ENCODE data around the gene KCNIP4. TPM values are rescaled to one million over a fixed set of nuclear protein-coding genes. Genes with fewer than 3 reads are reported as not detected.

The KCNIP4 gene
- total and polyA plus RNA-seq, 8 donors: 0.05 TPM; not detected in 7

DNA sequence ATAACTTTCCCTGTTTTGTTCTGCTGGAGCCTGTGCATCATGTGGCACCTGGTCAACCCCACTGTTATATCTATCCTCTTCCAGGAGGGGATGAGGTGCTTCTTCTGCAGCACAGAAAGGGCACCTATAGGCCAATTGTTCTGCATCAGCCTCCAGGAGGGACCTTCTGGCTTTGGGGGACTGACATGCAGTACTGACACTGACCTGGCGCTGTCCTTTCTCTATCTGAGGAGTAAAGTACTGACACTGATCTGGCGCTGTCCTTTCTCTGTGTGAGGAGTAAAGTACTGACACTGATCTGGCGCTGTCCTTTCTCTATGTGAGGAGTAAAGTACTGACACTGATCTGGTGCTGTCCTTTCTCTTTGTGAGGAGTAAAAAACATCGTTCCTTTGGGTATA lies 749.9 kb downstream of the KCNIP4 start:
- Histone ChIP-seq H3K4me3 (no peak overlapping the region), H3K9me3 (no peaks in the 10 kb centered on the region), H3K4me1 (no peaks in the 10 kb centered on the region), H3K27ac (no peak overlapping the region), H3K36me3 (no peaks in the 10 kb centered on the region), H3K27me3 (no peaks in the 10 kb centered on the region)
- intact Hi-C loops (cut with DNase I): no loop called here
- WGBS, 2 donors: 85 to 89% methylated on average over 4 of the region's 4 CpGs
- no peak for DNase-seq
- no peak for ATAC-seq
- TF ChIP-seq, protein P1, sequence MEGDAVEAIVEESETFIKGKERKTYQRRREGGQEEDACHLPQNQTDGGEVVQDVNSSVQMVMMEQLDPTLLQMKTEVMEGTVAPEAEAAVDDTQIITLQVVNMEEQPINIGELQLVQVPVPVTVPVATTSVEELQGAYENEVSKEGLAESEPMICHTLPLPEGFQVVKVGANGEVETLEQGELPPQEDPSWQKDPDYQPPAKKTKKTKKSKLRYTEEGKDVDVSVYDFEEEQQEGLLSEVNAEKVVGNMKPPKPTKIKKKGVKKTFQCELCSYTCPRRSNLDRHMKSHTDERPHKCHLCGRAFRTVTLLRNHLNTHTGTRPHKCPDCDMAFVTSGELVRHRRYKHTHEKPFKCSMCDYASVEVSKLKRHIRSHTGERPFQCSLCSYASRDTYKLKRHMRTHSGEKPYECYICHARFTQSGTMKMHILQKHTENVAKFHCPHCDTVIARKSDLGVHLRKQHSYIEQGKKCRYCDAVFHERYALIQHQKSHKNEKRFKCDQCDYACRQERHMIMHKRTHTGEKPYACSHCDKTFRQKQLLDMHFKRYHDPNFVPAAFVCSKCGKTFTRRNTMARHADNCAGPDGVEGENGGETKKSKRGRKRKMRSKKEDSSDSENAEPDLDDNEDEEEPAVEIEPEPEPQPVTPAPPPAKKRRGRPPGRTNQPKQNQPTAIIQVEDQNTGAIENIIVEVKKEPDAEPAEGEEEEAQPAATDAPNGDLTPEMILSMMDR (IDR thresholded peaks at IDR 0.05): no peak
- no peak for FAIRE-seq

DNA sequence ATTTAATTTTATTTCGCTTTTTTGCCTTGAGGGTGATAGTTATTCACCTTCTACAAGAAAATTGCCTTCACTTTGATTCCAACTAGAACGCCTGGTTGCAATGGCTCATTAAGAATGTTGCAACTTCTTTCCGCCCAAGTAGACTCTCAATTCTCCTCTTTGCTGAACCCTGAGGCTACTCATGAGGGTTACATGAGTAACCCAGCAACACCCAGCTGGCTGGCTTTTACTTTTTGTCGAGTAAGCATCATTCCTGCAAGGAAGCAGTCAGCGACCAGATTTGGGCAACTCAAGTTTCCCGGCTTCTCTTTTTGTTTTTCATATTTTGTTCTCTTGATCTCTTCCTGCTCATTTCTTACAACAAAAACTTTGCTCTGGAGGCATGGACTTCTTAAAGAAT lies 752.9 kb downstream of the KCNIP4 start:
- TF ChIP-seq, protein P1 (IDR thresholded peaks at IDR 0.05): no peak
- H3K27ac ChIP-seq: no peak overlapping the region
- no peaks in the 10 kb centered on the region for H3K9me3 ChIP-seq
- no peak for FAIRE-seq
- H3K36me3 ChIP-seq: no peaks in the 10 kb centered on the region
- DNase-seq: no peak
- no peaks in the 10 kb centered on the region for H3K27me3 ChIP-seq
- WGBS, 2 donors: 75 to 82% methylated on average over 6 of the region's 6 CpGs
- no peak for ATAC-seq
- intact Hi-C loops (cut with DNase I): no loop called here
- H3K4me3 ChIP-seq: no peak overlapping the region
- H3K4me1 ChIP-seq: no peaks in the 10 kb centered on the region

DNA sequence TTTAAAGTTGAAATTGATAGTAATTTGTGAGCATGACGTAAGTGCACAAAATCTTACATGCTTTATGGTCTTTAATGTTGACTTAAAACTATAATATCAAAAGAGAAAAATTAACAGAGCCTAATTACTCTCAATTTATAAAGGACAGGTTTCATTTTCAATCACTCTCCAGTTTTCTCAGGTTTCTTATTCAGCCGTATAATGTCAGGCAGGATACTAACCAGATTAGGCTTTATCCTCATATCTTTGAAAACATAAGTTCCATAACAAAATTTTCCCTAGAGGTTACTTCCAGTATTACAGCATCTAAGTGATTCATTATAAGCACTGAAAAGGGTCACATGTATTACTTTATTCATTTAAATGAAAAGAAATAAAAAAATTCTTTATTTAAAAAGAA lies 756.2 kb downstream of the KCNIP4 start:
- H3K27me3 ChIP-seq: no peaks in the 10 kb centered on the region
- H3K4me1 ChIP-seq: no peaks in the 10 kb centered on the region
- FAIRE-seq: no peak

DNA sequence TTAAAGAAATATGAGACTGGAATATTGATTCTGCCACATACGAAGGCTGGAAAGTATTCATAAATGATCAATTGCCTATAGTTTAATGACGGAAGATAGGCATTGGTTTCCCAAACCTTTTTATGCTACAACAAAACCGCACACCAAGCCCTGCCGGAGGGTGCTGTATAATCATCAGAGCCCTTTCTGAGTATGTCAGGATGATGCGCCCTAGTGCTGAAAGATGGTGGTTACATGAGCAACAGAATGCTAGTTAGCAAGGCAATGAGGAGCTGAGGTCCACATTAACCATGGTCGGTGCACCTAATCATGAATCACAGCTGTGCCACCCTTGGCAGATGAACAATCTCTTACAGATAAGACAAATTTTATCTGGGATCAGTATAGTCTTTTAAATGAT lies 757.3 kb downstream of the KCNIP4 start:
- ATAC-seq: no peak
- Histone ChIP-seq H3K27ac (no peak overlapping the region), H3K36me3 (no peaks in the 10 kb centered on the region), H3K4me3 (no peak overlapping the region), H3K9me3 (no peaks in the 10 kb centered on the region), H3K27me3 (no peaks in the 10 kb centered on the region), H3K4me1 (no peaks in the 10 kb centered on the region)
- intact Hi-C loops (cut with DNase I): no loop called here
- WGBS, 2 donors: 62 to 76% methylated on average over 6 of the region's 6 CpGs
- no peak for FAIRE-seq
- no peak for DNase-seq
- TF ChIP-seq, protein P1 (IDR thresholded peaks at IDR 0.05): no peak

More for the DNA sequence above, 756.2 kb downstream of the KCNIP4 start:
- intact Hi-C loops (cut with DNase I): no loop called here
- DNase-seq (no peak), ATAC-seq (no peak)
- no peak overlapping the region for H3K4me3 ChIP-seq
- H3K36me3 ChIP-seq: no peaks in the 10 kb centered on the region
- no peaks in the 10 kb centered on the region for H3K9me3 ChIP-seq
- TF ChIP-seq, protein P1 (IDR thresholded peaks at IDR 0.05): no peak
- 81 to 84% methylated on average over 2 of the region's 2 CpGs for WGBS, 2 donors
- H3K27ac ChIP-seq: no peak overlapping the region

DNA sequence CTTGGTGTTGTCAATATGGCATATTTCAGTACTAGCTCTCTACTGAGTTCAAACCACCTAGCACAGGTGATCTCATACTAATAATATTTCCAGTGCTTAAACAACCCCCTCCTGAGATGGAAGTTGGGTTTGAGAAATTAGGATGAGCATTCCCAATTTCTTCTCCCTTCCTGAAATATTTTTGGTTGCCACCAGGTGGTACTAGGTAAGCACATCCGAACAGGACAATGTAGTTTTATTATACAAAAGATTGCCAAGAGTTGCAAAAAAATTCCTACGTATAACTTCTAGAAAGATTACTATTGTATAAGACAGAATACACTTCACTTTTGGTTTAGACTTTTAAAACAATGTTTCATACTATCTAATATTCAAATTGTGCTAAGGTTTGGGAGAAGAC lies 763.8 kb downstream of the KCNIP4 start:
- 35 to 38% methylated on average over 2 of the region's 2 CpGs for WGBS, 2 donors
- Histone ChIP-seq H3K4me1 (no peaks in the 10 kb centered on the region), H3K27me3 (no peaks in the 10 kb centered on the region), H3K36me3 (no peaks in the 10 kb centered on the region), H3K27ac (no peak overlapping the region), H3K9me3 (no peaks in the 10 kb centered on the region), H3K4me3 (no peak overlapping the region)
- DNase-seq: no peak
- ATAC-seq: no peak
- FAIRE-seq: no peak
- TF ChIP-seq, protein P1 (IDR thresholded peaks at IDR 0.05): no peak
- intact Hi-C loops (cut with DNase I): no loop called here

Measured in pancreas (tissue), 10 donors.